Left renal cortex interstitium (tissue), 4 donors: ENCODE results near the gene CMTR1. TPM values are rescaled to one million over a fixed set of nuclear protein-coding genes. Genes with fewer than 3 reads are reported as not detected.

Experiments
- DNase-seq, 4 donors: peaks; one replicate each; pipeline ENCODE4 v3.0.0-alpha.2; 2013; ENCODE audit warnings: low read depth in 4 of 4, low spot score in 2 of 4, missing footprints in 1 of 4
- polyA plus RNA-seq, 4 donors: library from polyadenylated mRNA; unstranded; fragments of 120-200 nt; gene quantifications; one replicate each; pipeline ENCODE4 v1.2.1, GENCODE V29; 2013; ENCODE audit not compliant: insufficient read length in 4 of 4

CMTR1 gene
- polyA plus RNA-seq, 4 donors = 43.4 to 51.7 (median 46.9) TPM

DNA sequence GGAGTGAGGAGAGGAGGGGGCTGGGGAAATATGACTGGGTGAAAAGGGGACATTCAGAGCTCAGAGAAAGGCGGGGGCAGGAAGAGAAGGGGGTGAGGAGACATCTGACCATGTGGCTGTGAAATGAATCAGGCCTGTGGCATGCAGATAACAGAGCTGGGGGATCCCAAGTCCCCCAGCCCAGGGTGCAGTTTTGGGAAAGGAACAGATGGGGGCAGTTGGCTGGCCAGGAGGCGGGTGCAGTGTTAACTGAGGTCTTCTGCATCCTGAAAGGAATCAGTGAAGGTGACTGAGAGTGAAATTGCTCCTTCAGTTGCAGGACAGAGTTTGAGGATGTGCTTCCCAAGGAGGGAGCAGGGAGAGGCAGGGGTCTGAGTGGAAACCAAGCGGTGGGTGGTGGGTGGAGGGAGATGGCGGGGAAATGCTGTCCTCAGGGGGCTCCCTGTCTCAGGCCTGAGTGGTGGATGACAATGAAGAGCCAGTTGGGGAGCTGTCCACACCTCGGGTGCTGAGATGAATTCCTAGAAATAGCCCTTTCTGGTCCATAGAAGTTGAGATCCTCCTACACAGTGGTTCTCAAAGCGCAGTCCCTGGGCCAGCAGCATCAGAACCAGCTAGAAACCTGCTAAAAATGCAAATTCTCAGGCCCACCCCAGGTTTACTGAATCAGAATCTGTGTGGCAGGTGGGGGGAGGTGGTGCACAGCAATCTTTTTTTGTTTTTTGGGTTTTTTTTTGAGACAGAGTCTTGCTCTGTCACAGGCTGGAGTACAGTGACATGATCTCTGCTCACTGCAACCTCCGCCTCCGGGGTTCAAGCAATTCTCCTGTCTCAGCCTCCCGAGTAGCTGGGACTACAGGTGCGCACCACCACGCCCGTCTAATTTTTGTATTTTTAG, 92.7 kb downstream of the CMTR1 start:
- no peak for DNase-seq

DNA sequence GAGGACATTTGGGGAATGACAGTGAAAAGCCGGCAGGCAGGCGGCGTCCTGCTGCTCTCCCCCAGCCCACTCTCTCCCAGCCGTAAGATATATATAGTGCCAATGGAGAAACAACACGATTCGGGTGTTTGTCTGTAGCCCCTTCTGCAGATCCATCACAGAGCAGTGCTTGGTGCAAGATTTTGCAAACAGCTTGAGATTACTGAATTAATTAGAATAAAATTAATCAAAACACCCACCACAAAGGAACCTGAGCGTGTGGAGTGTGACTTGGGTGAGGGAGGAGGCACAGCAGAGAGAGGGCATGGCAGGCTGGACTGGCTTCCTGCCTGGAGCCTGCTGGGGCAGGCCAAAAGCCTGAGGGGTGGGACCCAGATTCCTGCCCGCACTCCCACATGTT, 95.5 kb downstream of the CMTR1 start:
- no peak for DNase-seq

DNA sequence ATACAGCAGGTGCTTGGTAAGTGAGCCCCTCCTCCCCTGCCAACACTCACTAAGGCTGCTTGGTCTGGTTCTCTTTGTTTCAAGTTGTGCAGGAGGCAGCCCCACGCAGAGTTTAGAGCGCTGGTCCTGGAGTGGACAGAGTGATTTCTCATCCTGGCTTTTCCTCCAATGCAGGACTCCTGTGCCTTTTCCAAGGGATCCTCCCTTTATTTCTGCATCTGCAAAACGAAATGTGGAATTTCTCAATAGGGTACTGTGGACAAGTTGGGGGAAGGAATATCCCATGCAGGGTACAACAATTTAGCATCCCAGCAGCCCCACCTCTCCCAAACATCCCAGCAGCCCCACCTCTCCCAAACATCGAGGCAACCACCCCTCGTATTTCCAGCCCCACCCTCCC, 97.3 kb downstream of the CMTR1 start:
- no peak for DNase-seq

DNA sequence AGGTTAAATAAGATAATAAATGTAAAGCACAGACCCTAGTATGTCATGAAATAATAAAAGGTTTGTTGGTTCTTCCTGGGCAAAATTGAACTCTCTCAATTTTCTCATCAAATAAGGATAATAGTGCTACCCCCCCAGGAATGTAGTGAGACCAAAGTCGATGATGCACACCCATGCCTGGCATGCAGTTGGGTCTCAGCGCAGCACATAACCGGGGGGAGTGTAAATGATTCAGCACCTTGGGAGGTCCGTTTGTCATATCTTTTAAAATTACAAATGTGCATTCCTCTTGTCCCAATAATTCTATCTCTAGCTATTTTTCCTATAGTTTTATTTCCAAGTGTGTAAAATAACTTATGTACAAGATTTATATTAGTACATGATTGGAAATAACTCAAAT, 98.0 kb downstream of the CMTR1 start:
- DNase-seq = no peak

Other genes starting within 250 kb of the CMTR1 start
- 10 to 100 TPM; 13.5 to 16.5 (median 14.5) TPM for gene TBC1D22B, start 175.4 kb upstream of the CMTR1 start, polyA plus RNA-seq
- 1 to 10 TPM in 3 of 4 donors, under 1 TPM in 1; 0.92 to 1.6 (median 1.3) TPM for gene TMEM217, start 175.1 kb upstream of the CMTR1 start, polyA plus RNA-seq
- gene RNF8, start 79.2 kb upstream of the CMTR1 start, polyA plus RNA-seq = 10 to 100 TPM; 24.0 to 34.2 (median 27.9) TPM
- 10 to 100 TPM; 26.6 to 33.6 (median 28.3) TPM for gene CCDC167, start 66.7 kb downstream of the CMTR1 start, polyA plus RNA-seq